DOHH2 (cell line): ENCODE data around the gene CALB2.

Experiments
- H3F3A ChIP-seq: fragments of 200-600 bp; sonication (generic), shearing (Covaris generic); 2 replicates; pipeline ENCODE4 v1.6.0; 2016; ENCODE audit warnings: antibody characterized with exemption, mild to moderate bottlenecking; ENCODE audit not compliant: control insufficient read depth, insufficient read depth
- H3K27ac ChIP-seq: fragments of 200-600 bp; sonication (generic); 2 replicates; pipeline ENCODE4 v1.5.1; 2014; ENCODE audit warnings: low read depth, mild to moderate bottlenecking, low read length, moderate library complexity
- H3K27me3 ChIP-seq: fragments of 200-600 bp; sonication (generic); 2 replicates; pipeline ENCODE4 v1.6.1; 2014; ENCODE audit warnings: mild to moderate bottlenecking, low read length, mixed read lengths; ENCODE audit not compliant: control insufficient read depth
- H3K36me3 ChIP-seq: fragments of 200-600 bp; sonication (generic); 2 replicates; pipeline ENCODE4 v1.6.1; 2014; ENCODE audit warnings: mild to moderate bottlenecking, low read length, moderate library complexity, mixed read lengths; ENCODE audit not compliant: control insufficient read depth
- H3K4me1 ChIP-seq: fragments of 200-600 bp; sonication (generic); 2 replicates; pipeline ENCODE4 v1.6.1; 2014; ENCODE audit warnings: mild to moderate bottlenecking, low read length, mixed read lengths; ENCODE audit not compliant: control insufficient read depth
- H3K4me2 ChIP-seq: fragments of 200-600 bp; sonication (generic); 2 replicates; pipeline ENCODE4 v1.6.0; 2014; ENCODE audit warnings: mild to moderate bottlenecking, low read length, moderate library complexity
- H3K4me3 ChIP-seq: fragments of 200-600 bp; sonication (generic); 2 replicates; pipeline ENCODE4 v1.5.1; 2014; ENCODE audit warnings: mild to moderate bottlenecking, low read length, mixed read lengths
- H3K79me2 ChIP-seq: fragments of 200-600 bp; sonication (generic); 2 replicates; pipeline ENCODE4 v1.6.1; 2014; ENCODE audit warnings: mild to moderate bottlenecking, low read length, mixed read lengths; ENCODE audit not compliant: control insufficient read depth
- H3K9me2 ChIP-seq: fragments of 200-600 bp; sonication (generic); replicated peaks from 2 replicates; pipeline ENCODE4 v1.6.1; 2014; ENCODE audit warnings: mild to moderate bottlenecking, low read length, mixed read lengths; ENCODE audit not compliant: control insufficient read depth
- H3K9me3 ChIP-seq: fragments of 200-600 bp; sonication (generic); 2 replicates; pipeline ENCODE4 v1.6.1; 2014; ENCODE audit warnings: antibody characterized with exemption, low read length, mixed read lengths; ENCODE audit not compliant: control insufficient read depth, insufficient read depth
- H4K20me1 ChIP-seq: fragments of 200-600 bp; sonication (generic); 2 replicates; pipeline ENCODE4 v1.6.0; 2014; ENCODE audit warnings: low read depth, mild to moderate bottlenecking, antibody characterized with exemption, low read length, moderate library complexity; ENCODE audit not compliant: control insufficient read depth, insufficient read depth
- EZH2phosphoT487 ChIP-seq: fragments of 200-600 bp; sonication (generic); IDR thresholded peaks from 2 replicates; pipeline ENCODE4 v1.6.1; 2017; ENCODE audit warnings: borderline replicate concordance, mild to moderate bottlenecking, antibody characterized with exemption, low read length, moderate library complexity, mixed read lengths
- TF ChIP-seq, protein P1 (sequence below): fragments of 200-600 bp; sonication (generic); IDR thresholded peaks from one replicate; pipeline ENCODE4 v1.5.1; 2014; ENCODE audit warnings: antibody characterized with exemption, mild to moderate bottlenecking, low read depth, low read length; ENCODE audit not compliant: poor library complexity, severe bottlenecking

The CALB2 gene

DNA sequence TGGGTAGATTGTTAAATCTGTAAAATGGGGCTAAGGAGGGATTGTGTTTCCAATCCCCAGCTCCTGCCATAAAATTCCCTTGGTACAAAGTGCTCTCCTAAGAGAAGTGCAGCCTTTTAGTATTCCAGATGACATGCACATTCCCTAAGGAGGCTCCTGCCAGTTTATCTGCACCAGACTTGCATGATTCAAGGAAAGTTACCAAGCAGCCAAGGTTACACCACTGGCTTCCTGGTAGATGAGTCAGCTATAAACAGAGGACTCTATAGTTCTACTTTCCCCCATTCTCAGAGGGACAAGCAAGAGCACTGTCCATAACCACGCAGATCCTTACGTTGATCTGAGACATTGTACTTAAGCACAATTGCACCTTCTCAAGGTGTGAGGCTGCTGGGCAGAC is 1.9 kb downstream of the CALB2 start:
- Histone ChIP-seq H3K9me2 (no peaks in the 10 kb centered on the region), H3K36me3 (no peaks in the 10 kb centered on the region), H3K4me2 (no peak overlapping the region), H3K79me2 (no peaks in the 10 kb centered on the region), H3K4me3 (no peak overlapping the region), H3K9me3 (no peaks in the 10 kb centered on the region), H3K4me1 (0 out of 2 replicates have a peak, but pooled peaks cover 3% of the 10 kb centered on the region), H3K27ac (no peak overlapping the region), H4K20me1 (no peaks in the 10 kb centered on the region), H3F3A (no peaks in the 10 kb centered on the region), H3K27me3 (peaks cover 11% of the 10 kb centered on the region)
- TF ChIP-seq EZH2phosphoT487: no peak
- TF ChIP-seq, protein P1, sequence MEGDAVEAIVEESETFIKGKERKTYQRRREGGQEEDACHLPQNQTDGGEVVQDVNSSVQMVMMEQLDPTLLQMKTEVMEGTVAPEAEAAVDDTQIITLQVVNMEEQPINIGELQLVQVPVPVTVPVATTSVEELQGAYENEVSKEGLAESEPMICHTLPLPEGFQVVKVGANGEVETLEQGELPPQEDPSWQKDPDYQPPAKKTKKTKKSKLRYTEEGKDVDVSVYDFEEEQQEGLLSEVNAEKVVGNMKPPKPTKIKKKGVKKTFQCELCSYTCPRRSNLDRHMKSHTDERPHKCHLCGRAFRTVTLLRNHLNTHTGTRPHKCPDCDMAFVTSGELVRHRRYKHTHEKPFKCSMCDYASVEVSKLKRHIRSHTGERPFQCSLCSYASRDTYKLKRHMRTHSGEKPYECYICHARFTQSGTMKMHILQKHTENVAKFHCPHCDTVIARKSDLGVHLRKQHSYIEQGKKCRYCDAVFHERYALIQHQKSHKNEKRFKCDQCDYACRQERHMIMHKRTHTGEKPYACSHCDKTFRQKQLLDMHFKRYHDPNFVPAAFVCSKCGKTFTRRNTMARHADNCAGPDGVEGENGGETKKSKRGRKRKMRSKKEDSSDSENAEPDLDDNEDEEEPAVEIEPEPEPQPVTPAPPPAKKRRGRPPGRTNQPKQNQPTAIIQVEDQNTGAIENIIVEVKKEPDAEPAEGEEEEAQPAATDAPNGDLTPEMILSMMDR: no peak

- Histone ChIP-seq H3K36me3 (no peaks in the 10 kb centered on the region), H3K27ac (no peak overlapping the region)
- no peak for TF ChIP-seq EZH2phosphoT487
Measured at GRCh38 chr16:71364133-71364681, 5.7 kb downstream of the CALB2 start.

DNA sequence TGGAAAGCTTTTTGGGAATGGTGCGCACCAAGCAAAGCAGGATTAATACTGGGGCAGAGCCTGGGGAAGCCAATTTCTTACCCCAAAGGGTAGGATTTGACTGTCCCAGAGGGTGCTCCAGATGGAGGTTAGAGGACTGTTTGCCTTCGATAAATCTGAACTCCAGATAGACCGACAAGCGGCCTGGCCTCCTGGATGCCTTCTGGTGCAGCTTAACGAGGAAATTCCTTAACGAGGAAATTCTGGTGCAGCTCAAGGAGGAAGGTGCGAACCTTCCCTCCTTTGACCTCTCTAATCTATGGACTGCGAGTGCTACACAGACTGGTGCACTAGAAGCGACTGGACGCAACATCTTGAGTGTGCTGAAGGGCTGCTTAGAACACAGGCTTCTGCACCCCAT is 6.5 kb downstream of the CALB2 start:
- Histone ChIP-seq H3K79me2 (no peaks in the 10 kb centered on the region), H3F3A (no peaks in the 10 kb centered on the region), H3K36me3 (no peaks in the 10 kb centered on the region), H3K9me2 (no peaks in the 10 kb centered on the region), H3K4me1 (no peaks in the 10 kb centered on the region), H3K4me3 (no peak overlapping the region), H3K27ac (no peak overlapping the region), H4K20me1 (no peaks in the 10 kb centered on the region), H3K27me3 (no peaks in the 10 kb centered on the region), H3K4me2 (no peak overlapping the region), H3K9me3 (no peaks in the 10 kb centered on the region)
- TF ChIP-seq, protein P1: no peak
- no peak for TF ChIP-seq EZH2phosphoT487

More at GRCh38 chr16:71364133-71364681, 5.7 kb downstream of the CALB2 start:
- no peaks in the 10 kb centered on the region for H3F3A ChIP-seq
- no peaks in the 10 kb centered on the region for H3K79me2 ChIP-seq
- H3K9me2 ChIP-seq: no peaks in the 10 kb centered on the region
- H3K4me2 ChIP-seq: no peak overlapping the region
- no peaks in the 10 kb centered on the region for H3K9me3 ChIP-seq
- H3K4me3 ChIP-seq: no peak overlapping the region
- no peaks in the 10 kb centered on the region for H4K20me1 ChIP-seq
- no peaks in the 10 kb centered on the region for H3K27me3 ChIP-seq
- H3K4me1 ChIP-seq: no peaks in the 10 kb centered on the region

- Histone ChIP-seq H3K36me3 (no peaks in the 10 kb centered on the region), H3K4me1 (no peaks in the 10 kb centered on the region), H4K20me1 (no peaks in the 10 kb centered on the region), H3K4me3 (no peak overlapping the region), H3K27ac (no peak overlapping the region), H3K27me3 (no peaks in the 10 kb centered on the region), H3K9me2 (no peaks in the 10 kb centered on the region), H3F3A (no peaks in the 10 kb centered on the region), H3K9me3 (no peaks in the 10 kb centered on the region), H3K4me2 (no peak overlapping the region), H3K79me2 (no peaks in the 10 kb centered on the region)
- TF ChIP-seq EZH2phosphoT487: no peak
- TF ChIP-seq, protein P1: peak; percentile 81
Measured at GRCh38 chr16:71367241-71367976, 8.9 kb downstream of the CALB2 start.
